Measurements from ENCODE around the gene SLC49A3.

The SLC49A3 gene

DNA sequence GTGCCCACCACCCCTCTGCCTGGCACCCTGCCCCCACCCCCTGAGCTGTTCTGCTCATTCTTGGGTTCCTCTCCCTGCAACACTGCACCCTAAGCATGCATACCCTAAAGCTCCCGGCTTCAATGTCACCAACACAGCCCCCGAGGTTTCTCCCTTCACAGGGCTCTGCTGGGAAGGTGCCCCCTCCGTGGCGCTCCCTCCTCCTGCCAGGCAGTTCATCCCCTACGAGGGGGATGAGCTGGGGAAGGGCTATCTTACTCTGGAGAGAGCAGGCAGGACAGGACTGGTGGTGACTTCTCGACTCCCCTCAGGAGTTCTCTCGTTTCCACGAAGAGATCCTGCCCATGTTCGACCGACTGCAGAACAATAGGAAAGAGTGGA lies 21.4 kb downstream of the SLC49A3 start:
- no peak for DNase-seq (ENCODE audit: low spot score)
- TF ChIP-seq, protein P1, sequence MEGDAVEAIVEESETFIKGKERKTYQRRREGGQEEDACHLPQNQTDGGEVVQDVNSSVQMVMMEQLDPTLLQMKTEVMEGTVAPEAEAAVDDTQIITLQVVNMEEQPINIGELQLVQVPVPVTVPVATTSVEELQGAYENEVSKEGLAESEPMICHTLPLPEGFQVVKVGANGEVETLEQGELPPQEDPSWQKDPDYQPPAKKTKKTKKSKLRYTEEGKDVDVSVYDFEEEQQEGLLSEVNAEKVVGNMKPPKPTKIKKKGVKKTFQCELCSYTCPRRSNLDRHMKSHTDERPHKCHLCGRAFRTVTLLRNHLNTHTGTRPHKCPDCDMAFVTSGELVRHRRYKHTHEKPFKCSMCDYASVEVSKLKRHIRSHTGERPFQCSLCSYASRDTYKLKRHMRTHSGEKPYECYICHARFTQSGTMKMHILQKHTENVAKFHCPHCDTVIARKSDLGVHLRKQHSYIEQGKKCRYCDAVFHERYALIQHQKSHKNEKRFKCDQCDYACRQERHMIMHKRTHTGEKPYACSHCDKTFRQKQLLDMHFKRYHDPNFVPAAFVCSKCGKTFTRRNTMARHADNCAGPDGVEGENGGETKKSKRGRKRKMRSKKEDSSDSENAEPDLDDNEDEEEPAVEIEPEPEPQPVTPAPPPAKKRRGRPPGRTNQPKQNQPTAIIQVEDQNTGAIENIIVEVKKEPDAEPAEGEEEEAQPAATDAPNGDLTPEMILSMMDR (IDR thresholded peaks at IDR 0.05; ENCODE audit: extremely low read depth, missing control alignments), result no peak

- DNase-seq (ENCODE audit: low spot score), result no peak
- TF ChIP-seq, protein P1 (IDR thresholded peaks at IDR 0.05; ENCODE audit: extremely low read depth, missing control alignments), result no peak
These were observed 22.0 kb downstream of the SLC49A3 start for GRCh38 chr4:666822-667544.

DNA sequence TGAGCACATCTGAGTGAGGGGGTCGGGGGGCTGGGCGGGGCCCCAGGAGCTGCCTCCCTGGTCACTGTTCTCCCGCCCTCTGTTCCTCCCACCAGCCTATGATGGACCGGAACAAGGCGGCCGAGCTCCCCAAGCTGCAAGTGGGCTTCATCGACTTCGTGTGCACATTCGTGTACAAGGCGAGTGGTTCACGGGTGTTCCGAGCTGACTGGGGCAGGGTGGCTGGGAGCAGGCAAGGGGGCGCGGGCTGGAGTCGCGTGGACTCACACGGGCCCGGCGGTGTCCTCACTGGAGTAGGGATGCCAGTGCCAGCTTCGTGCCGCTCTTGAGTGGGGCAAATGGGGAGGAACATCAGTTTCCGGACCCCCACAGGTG lies 22.5 kb downstream of the SLC49A3 start:
- TF ChIP-seq, protein P1 (IDR thresholded peaks at IDR 0.05; ENCODE audit: extremely low read depth, missing control alignments), result no peak
- DNase-seq (ENCODE audit: low spot score), result no peak

GRCh38 chr4:665751-666435 lies 23.1 kb downstream of the SLC49A3 start:
- no peak for DNase-seq (ENCODE audit: low spot score)
- TF ChIP-seq, protein P1 (IDR thresholded peaks at IDR 0.05; ENCODE audit: extremely low read depth, missing control alignments), result no peak

GRCh38 chr4:665381-665750 lies 23.6 kb downstream of the SLC49A3 start:
- DNase-seq (ENCODE audit: low spot score), result no peak
- TF ChIP-seq, protein P1 (IDR thresholded peaks at IDR 0.05; ENCODE audit: extremely low read depth, missing control alignments), result no peak

DNA sequence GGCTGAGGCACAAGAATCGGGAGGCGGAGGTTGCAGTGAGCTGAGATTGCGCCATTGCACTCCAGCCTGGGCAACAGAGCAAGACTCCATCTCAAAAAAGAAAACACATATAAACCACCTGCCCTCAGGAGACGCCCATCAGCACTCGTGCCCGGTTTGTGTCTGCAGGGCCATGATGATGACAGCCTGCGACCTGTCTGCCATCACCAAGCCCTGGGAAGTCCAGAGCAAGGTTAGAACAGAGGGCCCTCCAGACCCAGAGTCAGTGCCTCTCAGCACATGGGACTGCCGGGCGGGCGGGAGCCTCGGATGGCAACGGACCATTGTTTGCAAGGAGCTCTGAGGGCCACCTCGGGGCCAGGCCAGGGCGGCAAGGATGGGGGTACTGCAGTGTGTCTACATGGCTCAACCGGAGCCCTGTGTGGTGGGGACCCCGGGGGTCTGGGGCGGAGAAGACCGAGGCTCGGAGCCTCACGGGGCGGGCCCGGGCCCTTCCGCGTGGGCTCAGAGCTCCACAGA lies 24.2 kb downstream of the SLC49A3 start:
- no peak for DNase-seq (ENCODE audit: low spot score)
- TF ChIP-seq, protein P1 (IDR thresholded peaks at IDR 0.05; ENCODE audit: extremely low read depth, missing control alignments), result no peak
